NT2/D1 (cell line): ENCODE data around the gene WDR88.

Experiments
- SUZ12 ChIP-seq: IDR thresholded peaks from 2 replicates; pipeline ENCODE4 v1.6.1; 2011; ENCODE audit not compliant: insufficient read length, insufficient read depth; ENCODE audit errors: extremely low read depth
- YY1 ChIP-seq: IDR thresholded peaks from 2 replicates; pipeline ENCODE4 v1.6.1; 2011; ENCODE audit not compliant: insufficient read length, insufficient read depth
- ZNF274 ChIP-seq: IDR thresholded peaks from 2 replicates; pipeline ENCODE4 v1.6.1; 2011; ENCODE audit warnings: mild to moderate bottlenecking, low read depth, low read length

DNA sequence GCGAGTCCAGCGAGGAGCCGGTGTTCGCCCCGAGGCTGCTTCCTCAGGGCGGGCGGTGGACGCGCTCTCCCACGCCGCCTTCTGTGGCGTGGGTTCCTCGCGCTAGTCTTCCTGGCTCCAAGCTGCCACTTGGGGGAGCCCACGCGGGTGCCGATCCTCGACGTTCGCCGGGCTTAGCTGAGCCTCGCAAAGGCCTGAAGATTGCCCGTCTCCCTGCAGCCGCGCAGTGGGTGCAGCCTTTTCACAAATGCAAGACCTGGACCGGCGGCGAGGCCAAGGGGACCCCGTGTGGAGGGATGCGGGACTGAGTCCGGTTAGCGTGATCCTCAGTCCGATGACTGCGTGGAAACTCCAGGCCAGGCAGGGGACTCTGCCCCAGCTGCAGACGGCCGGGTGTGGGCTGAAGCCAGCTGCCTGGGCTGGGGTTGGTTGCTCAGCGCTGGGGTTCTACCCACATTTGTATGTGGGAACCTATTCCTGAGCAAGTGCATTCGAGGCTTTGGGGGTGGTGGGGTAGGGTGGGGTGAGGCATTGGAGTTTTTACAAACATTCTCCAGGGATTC, 45.6 kb downstream of the WDR88 start:
- TF ChIP-seq ZNF274 (no peak), YY1 (no peak), SUZ12 (no peak)
